Osteocyte (in vitro differentiated cells): ENCODE data around the gene PLCD3. TPM values are rescaled to one million over a fixed set of nuclear protein-coding genes. Genes with fewer than 3 reads are reported as not detected.

Source experiments
- DNase-seq: peaks from one replicate; pipeline ENCODE4 v3.0.0; 2021; ENCODE audit warnings: mixed read lengths; ENCODE audit not compliant: unreplicated experiment; ENCODE audit errors: extremely low spot score
- H3K27ac Mint-ChIP-seq: one replicate; pipeline ENCODE4 v1.8.0; 2021; ENCODE audit warnings: mild to moderate bottlenecking, mixed read lengths; ENCODE audit not compliant: unreplicated experiment
- H3K27me3 Mint-ChIP-seq: one replicate; pipeline ENCODE4 v1.8.0; 2021; ENCODE audit warnings: mixed read lengths; ENCODE audit not compliant: unreplicated experiment
- H3K36me3 Mint-ChIP-seq: one replicate; pipeline ENCODE4 v1.8.0; 2021; ENCODE audit warnings: mixed read lengths; ENCODE audit not compliant: unreplicated experiment
- H3K4me1 Mint-ChIP-seq: one replicate; pipeline ENCODE4 v1.8.0; 2021; ENCODE audit warnings: mixed read lengths; ENCODE audit not compliant: unreplicated experiment
- H3K4me3 Mint-ChIP-seq: one replicate; pipeline ENCODE4 v1.8.0; 2021; ENCODE audit warnings: mild to moderate bottlenecking, moderate library complexity, mixed read lengths; ENCODE audit not compliant: unreplicated experiment
- H3K9me3 Mint-ChIP-seq: one replicate; pipeline ENCODE4 v1.8.0; 2021; ENCODE audit warnings: mixed read lengths; ENCODE audit not compliant: unreplicated experiment
- CTCF ChIP-seq: fragments of 200-600 bp; sonication (generic); IDR thresholded peaks from 2 replicates; pipeline ENCODE4 v1.5.0; 2021; ENCODE audit warnings: antibody characterized with exemption, mild to moderate bottlenecking, moderate library complexity
- total RNA-seq: library from RNA; stranded (reverse); gene quantifications from 2 replicates; pipeline ENCODE4 v1.2.1, GENCODE V29; 2021

The PLCD3 gene
- total RNA-seq, 1 donor from 2014 or later: 111 TPM

GRCh38 chr17:45115015-45115625 lies 17.2 kb downstream of the PLCD3 start:
- no peaks in the 10 kb centered on the region for H3K27me3 Mint-ChIP-seq
- peaks cover 20% of the 10 kb centered on the region for H3K36me3 Mint-ChIP-seq
- no peak overlapping the region for H3K27ac Mint-ChIP-seq
- no peak for DNase-seq
- TF ChIP-seq CTCF: no peak
- no peak overlapping the region for H3K4me3 Mint-ChIP-seq
- peaks cover 22% of the 10 kb centered on the region for H3K4me1 Mint-ChIP-seq
- no peaks in the 10 kb centered on the region for H3K9me3 Mint-ChIP-seq

DNA sequence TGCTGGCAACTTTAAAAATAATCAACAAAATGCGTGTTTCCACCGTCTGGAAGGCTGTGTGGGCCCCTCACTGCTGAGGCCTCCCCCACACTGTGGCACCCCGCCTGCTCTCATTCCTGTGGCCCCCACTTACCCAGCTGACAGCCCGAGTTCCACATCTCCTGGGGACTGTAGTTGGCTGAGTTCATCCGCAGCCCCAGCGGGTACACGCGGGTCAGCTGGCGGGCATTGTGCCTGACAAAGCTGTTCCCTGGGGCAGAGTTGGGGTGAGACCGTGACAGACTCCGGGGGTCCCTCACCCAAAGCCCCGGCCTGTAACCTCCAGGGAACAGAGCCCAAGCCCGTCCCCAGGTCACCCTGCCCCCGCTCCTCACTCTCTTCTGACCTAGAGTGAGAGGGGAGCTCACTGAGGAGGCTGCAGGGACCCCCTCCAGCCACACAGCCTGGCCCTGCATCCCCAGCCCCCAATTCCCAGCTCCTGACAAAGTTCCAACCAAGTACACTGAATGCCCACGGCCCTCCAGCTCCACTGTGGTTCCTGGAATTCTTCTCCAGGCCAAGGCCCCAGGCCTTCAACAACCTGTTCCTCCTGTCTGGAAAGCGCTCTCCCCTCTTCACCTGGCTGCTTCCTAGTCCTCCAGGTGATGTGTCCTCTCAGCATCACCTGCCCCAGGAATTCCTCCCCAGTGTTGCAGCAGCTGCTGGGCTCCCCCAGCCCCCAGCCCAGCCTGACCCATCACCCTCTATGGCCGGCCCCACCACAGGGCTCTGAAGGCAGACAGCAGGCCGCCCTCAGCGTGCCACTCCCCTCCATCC lies 18.0 kb downstream of the PLCD3 start:
- no peak for TF ChIP-seq CTCF
- Mint-ChIP-seq H3K27me3 (no peaks in the 10 kb centered on the region), H3K4me3 (no peak overlapping the region), H3K36me3 (peaks cover 20% of the 10 kb centered on the region), H3K27ac (no peak overlapping the region), H3K9me3 (no peaks in the 10 kb centered on the region), H3K4me1 (peaks cover 17% of the 10 kb centered on the region)
- DNase-seq: no peak

DNA sequence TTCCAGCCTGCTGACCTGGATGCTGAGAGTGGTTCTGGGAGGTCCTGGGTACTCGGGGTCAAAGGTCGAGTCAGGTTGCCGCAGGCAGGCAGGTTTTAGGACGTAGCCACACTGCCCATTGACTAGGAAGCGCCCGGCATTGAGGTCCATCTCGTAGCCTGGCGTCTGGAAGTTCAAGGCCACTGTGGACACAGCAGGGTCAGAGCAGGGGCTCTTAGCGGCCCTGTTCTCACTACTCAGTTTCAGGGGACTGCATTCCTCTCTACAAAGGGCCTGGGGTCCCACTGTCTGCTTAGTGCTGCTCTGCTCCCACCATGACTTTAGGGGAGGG lies 18.9 kb downstream of the PLCD3 start:
- no peak for TF ChIP-seq CTCF
- Mint-ChIP-seq H3K4me1 (peaks cover 17% of the 10 kb centered on the region), H3K9me3 (no peaks in the 10 kb centered on the region), H3K36me3 (peaks cover 16% of the 10 kb centered on the region), H3K27me3 (no peaks in the 10 kb centered on the region), H3K27ac (no peak overlapping the region), H3K4me3 (no peak overlapping the region)
- no peak for DNase-seq

DNA sequence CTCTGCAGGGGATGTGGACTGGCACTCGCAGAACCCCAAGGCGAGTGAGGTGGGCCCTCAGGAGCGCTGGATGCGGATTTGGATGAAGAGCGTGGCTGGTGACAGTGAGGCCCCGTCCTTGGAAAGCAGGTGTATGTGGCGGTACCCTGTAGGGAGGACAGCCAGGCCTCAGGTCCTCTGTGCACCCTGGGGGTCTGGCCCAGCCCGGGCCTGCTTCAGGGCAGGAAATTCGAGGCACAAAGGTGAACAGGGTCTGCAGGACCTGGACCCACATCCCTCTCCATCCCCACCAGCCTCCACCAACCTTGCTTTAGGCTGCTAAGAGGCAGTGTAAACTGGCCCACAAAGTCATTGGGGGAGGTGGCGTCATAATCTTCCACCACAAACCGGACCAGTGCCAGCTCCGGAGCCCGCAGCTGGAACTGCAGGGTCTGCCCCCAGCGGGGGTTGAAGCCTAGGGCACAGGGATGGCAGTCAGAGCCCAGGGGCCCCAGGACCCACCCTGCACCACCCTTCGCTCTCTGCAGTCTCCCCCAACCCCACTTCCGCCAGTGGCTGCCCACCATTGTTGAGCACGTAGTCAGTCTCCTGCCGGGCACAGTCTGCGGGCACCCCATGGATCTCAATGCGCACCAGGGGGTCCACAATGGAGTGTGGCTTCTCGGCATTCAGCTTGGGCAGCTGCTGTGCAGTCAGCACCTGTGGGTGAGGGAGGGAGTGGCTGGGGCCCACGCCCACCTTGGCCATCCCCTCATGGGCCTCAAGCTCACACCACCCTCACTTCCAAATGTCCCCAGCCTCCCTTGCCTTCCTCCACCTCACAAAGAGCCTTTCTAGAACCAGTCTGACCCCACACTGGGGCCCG lies 19.5 kb downstream of the PLCD3 start:
- Mint-ChIP-seq H3K4me1 (peaks cover 17% of the 10 kb centered on the region), H3K27ac (no peak overlapping the region), H3K4me3 (no peak overlapping the region), H3K9me3 (no peaks in the 10 kb centered on the region), H3K36me3 (peaks cover 14% of the 10 kb centered on the region), H3K27me3 (no peaks in the 10 kb centered on the region)
- DNase-seq: no peak
- TF ChIP-seq CTCF: no peak

- Mint-ChIP-seq H3K4me3 (no peak overlapping the region), H3K4me1 (peaks cover 13% of the 10 kb centered on the region), H3K27me3 (no peaks in the 10 kb centered on the region), H3K9me3 (no peaks in the 10 kb centered on the region), H3K36me3 (peaks cover 9% of the 10 kb centered on the region), H3K27ac (no peak overlapping the region)
- no peak for TF ChIP-seq CTCF
- no peak for DNase-seq
These were observed 20.5 kb downstream of the PLCD3 start for GRCh38 chr17:45111850-45112249.
